A549 (cell line): ENCODE measurements around the gene MORF4L1. TPM values are rescaled to one million over a fixed set of nuclear protein-coding genes. Genes with fewer than 3 reads are reported as not detected.

Experiments
- ATAC-seq, 2 experiments: fragments of 200-7000 bp in 1 of 2; fragments of >200 bp in 1 of 2; cut with Nextera tagmentation in 1 of 2; cut with Tn5 transposase in 1 of 2; 3 replicates each; pipeline versions ENCODE4 v1.8.0 to v1.9.1; 2018 to 2020; ENCODE audit warnings: mild to moderate bottlenecking in 1 of 2, moderate library complexity in 1 of 2
- CTCF ChIA-PET: fragments of 300-600 bp; sonication (Branson Sonifier 250); formaldehyde crosslinking; extraction: SDS; loops from one replicate; lab custom pipeline; 2021; ENCODE audit warnings: antibody characterized with exemption, inconsistent platforms; lab: Yijun Ruan, JAX
- POLR2A ChIA-PET: fragments of 350-600 bp; formaldehyde crosslinking; extraction: SDS; loops from one replicate; lab custom pipeline; 2021; ENCODE audit warnings: antibody characterized with exemption, inconsistent platforms; lab: Yijun Ruan, JAX
- DNase-seq, 2 experiments: peaks; one replicate each; pipeline versions ENCODE4 v3.0.0 to v3.0.0-alpha.2; 2011 to 2016; ENCODE audit warnings: low read depth in 1 of 2, low spot score in 1 of 2
- FAIRE-seq: peaks from 2 replicates; lab custom pipeline; 2011; peaks lifted over from hg19 to GRCh38; lab: Jason Lieb, UNC
- H3K27ac ChIP-seq, 2 experiments: fragments of >200 bp; sonication (Bioruptor Twin); formaldehyde crosslinking; 3 replicates each; pipeline ENCODE4 v1.5.1; 2016 to 2017
- H3K4me1 ChIP-seq: fragments of >200 bp; sonication (Bioruptor Twin); formaldehyde crosslinking; 3 replicates; pipeline ENCODE4 v1.6.1; 2016
- H3K4me2 ChIP-seq: fragments of >200 bp; sonication (Bioruptor Twin); formaldehyde crosslinking; 3 replicates; pipeline ENCODE4 v1.6.1; 2016
- H3K4me3 ChIP-seq: fragments of >200 bp; sonication (Bioruptor Twin); formaldehyde crosslinking; 3 replicates; pipeline ENCODE4 v1.5.1; 2016
- H3K9me3 ChIP-seq: fragments of >200 bp; sonication (Bioruptor Twin); formaldehyde crosslinking; 3 replicates; pipeline ENCODE4 v1.6.1; 2016
- CHD2 ChIP-seq: fragments of 150-350 bp; IDR thresholded peaks from 2 replicates; pipeline ENCODE4 v1.6.1; 2014; ENCODE audit warnings: low read length; ENCODE audit not compliant: partially characterized antibody
- EHMT2 ChIP-seq: fragments of 200-600 bp; sonication (generic); IDR thresholded peaks from 2 replicates; pipeline ENCODE4 v1.6.1; 2016; ENCODE audit warnings: antibody characterized with exemption, low read depth, mild to moderate bottlenecking, moderate library complexity
- ELK1 ChIP-seq: fragments of 150-350 bp; IDR thresholded peaks from 2 replicates; pipeline ENCODE4 v1.6.1; 2014; ENCODE audit warnings: low read depth, mild to moderate bottlenecking, low read length
- FOXS1 ChIP-seq: fragments of 250-450 bp; sonication (Bioruptor Pico); IDR thresholded peaks from 2 replicates; pipeline ENCODE4 v1.5.0; 2020; ENCODE audit warnings: mild to moderate bottlenecking, moderate library complexity
- HES2 ChIP-seq: fragments of >200 bp; sonication (Bioruptor Twin); formaldehyde crosslinking; IDR thresholded peaks from 2 replicates; pipeline ENCODE4 v1.6.1; 2016
- HOXA7 ChIP-seq: fragments of 250-450 bp; sonication (Bioruptor Pico); IDR thresholded peaks from 2 replicates; pipeline ENCODE4 v1.5.0; 2020; ENCODE audit warnings: mild to moderate bottlenecking, moderate library complexity
- MAFK ChIP-seq: fragments of 450-650 bp; IDR thresholded peaks from 2 replicates; pipeline ENCODE4 v1.6.1; 2014; ENCODE audit not compliant: partially characterized antibody
- NR3C1 ChIP-seq: fragments of >200 bp; sonication (Bioruptor Twin); formaldehyde crosslinking; IDR thresholded peaks from 3 replicates; pipeline ENCODE4 v1.6.1; 2017
- POLR2A ChIP-seq: IDR thresholded peaks from 2 replicates; pipeline ENCODE4 v1.6.1; 2012; ENCODE audit warnings: mild to moderate bottlenecking, low read length
- POLR2AphosphoS2 ChIP-seq: conservative IDR thresholded peaks from 2 replicates; pipeline ENCODE4 v1.6.1; 2012; ENCODE audit warnings: low read length, improper control_type of control experiment, inconsistent platforms
- RAD21 ChIP-seq, 2 experiments: fragments of >200 bp in 1 of 2; sonication (Bioruptor Twin) in 1 of 2; formaldehyde crosslinking in 1 of 2; IDR thresholded peaks in 1 of 2; conservative IDR thresholded peaks in 1 of 2; 2 replicates in 1 of 2; 3 replicates in 1 of 2; pipeline ENCODE4 v1.6.1; 2012 to 2018; ENCODE audit warnings: inconsistent platforms in 1 of 2
- RCOR1 ChIP-seq: fragments of 150-350 bp; IDR thresholded peaks from 2 replicates; pipeline ENCODE4 v1.6.1; 2014; ENCODE audit warnings: antibody characterized with exemption, low read length, low read depth
- USF2 ChIP-seq: fragments of 450-650 bp; IDR thresholded peaks from 2 replicates; pipeline ENCODE4 v1.6.1; 2014; ENCODE audit warnings: antibody characterized with exemption
- ZFP36 ChIP-seq: fragments of 450-650 bp; IDR thresholded peaks from 2 replicates; pipeline ENCODE4 v1.6.1; 2014; ENCODE audit warnings: borderline replicate concordance; ENCODE audit not compliant: partially characterized antibody
- WGBS: methylation state at CpG from one replicate; pipeline ENCODE4 v1.1.6; 2017; ENCODE audit errors: missing lambda C conversion rate; 5-methylcytosine and 5-hydroxymethylcytosine counted together
- polyA plus RNA-seq, 4 experiments: library from polyadenylated mRNA; depleted of rRNA in 3 of 4; stranded (reverse); fragments of >200 nt; fragmentation: RNase III in 1 of 4; extraction: RNeasy Plus Mini Kit Qiagen cat#74134 plus additional on column Dnase treatment in 1 of 4; gene quantifications; 2 replicates in 3 of 4; 3 replicates in 1 of 4; pipeline ENCODE4 v1.2.3, GENCODE V29; 2011 to 2017
- TF ChIP-seq, protein P1 (sequence below): IDR thresholded peaks from 2 replicates; pipeline ENCODE4 v1.6.1; 2012

The MORF4L1 gene
- polyA plus RNA-seq, 2 of the 4 experiments (the other 2 are of a cell fraction): 498 to 927 TPM

DNA sequence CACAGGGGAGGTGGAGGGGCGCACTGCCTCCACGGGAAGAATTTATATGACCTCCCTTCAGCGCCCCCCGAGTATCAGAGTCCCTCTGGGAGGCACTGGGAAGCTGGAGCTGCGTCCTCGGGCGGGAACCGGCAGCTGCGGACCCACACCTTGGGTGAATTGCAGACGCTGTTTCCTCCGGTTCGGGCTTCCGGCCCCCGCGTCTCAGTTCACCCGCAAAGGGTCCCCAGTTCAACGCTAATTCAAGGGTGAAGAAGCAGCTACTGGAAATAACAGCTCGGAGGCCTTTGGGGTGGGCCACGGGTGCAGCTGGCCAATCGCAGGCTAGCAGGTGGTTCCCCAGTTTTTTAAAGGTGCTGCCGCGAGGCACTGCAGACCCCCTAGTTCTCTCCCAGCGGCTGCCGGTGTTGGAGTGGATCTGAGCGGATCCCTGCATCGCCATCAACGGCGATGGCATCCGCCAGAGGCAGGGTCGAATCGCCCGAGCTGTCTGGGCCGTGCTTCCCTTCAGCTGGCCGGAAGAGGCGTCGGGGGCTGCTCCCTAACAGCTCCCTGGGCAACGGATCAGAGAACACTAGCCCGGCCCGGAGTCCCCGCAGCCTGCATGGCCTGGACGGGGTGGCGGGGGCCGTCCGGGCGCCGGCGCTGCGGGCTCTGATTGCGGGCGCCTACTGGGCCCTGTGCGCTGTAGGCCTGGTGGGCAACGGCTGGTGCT, 42.0 kb upstream of the MORF4L1 start:
- Histone ChIP-seq H3K27ac (no peak overlapping the region), H3K4me2 (no peak overlapping the region), H3K4me3 (no peak overlapping the region), H3K4me1 (no peaks in the 10 kb centered on the region), H3K9me3 (no peaks in the 10 kb centered on the region)
- DNase-seq (no peak), FAIRE-seq (no peak), ATAC-seq (no peak)
- ChIA-PET CTCF (interaction anchor here (0.6 kb wide), 1 partner anchor 25 kb away, joined by 3 read pairs; no protein-coding TSS in a partner anchor), POLR2A (no interaction called here)
- TF ChIP-seq MAFK (no peak), RCOR1 (no peak)
- 77% methylated on average over 49 of the region's 52 CpGs for WGBS

GRCh38 chr15:78831229-78832207, 41.2 kb upstream of the MORF4L1 start:
- no peaks in the 10 kb centered on the region for H3K9me3 ChIP-seq
- WGBS: 85% methylated on average over 72 of the region's 73 CpGs
- no peak overlapping the region for H3K4me2 ChIP-seq
- no peak overlapping the region for H3K27ac ChIP-seq
- ChIA-PET CTCF (interaction anchor here (0.6 to 2.6 kb wide), 4 partner anchors 18 to 28 kb away, joined by 3 to 9 read pairs (median 6); no protein-coding TSS in a partner anchor), POLR2A (no interaction called here)
- TF ChIP-seq POLR2AphosphoS2 (no peak), POLR2A (0 out of 2 replicates have a peak, but pooled peaks have one; percentile 10), HOXA7 (CRISPR knock-in tag) (no peak)
- H3K4me3 ChIP-seq: no peak overlapping the region
- ATAC-seq: no peak; a peak in 1 of 6 replicates
- DNase-seq: no peak
- no peak for FAIRE-seq
- no peaks in the 10 kb centered on the region for H3K4me1 ChIP-seq

DNA sequence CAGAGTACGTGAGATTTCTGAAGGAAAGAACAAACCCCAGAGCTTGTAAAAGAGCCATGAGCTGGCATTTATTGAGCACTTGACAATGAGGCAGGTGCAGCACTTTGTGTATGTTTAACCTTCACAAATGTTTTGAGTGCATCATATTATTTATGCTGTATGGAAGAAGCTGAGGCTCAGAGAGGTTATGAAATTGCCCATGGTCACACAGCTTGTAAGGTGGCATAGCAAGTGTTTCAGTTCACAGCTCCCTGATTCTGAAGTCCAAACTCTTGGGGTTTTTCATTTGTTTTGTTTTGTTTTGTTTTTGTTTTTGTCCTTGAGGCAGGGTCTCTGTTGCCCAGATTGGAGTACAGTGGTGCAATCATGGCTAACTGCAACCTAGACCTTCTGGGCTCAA, 36.4 kb upstream of the MORF4L1 start:
- ChIA-PET CTCF (interaction anchor here (0.6 to 2.1 kb wide), 6 partner anchors 15 to 372 kb away, joined by 3 to 5 read pairs (median 3); no protein-coding TSS in a partner anchor), POLR2A (no interaction called here)
- no peak for ATAC-seq

DNA sequence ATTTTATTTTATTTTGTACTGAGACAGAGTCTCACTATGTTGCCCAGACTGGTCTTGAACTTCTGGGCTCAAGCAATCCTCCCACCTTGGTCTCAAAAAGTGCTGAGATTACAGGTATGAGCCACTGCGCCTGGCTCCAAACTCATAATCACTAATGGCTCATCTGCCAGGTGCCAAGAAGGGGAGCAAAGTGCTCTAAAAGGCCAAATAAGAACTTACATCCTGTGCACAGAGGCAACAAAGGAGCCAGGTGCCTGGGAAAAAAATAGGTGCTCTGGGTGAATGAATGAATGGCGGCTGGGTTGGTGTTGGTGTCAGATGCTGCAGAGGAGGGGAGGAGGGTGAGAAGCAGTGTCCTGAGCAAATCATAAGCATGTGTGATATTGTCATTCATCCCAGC, 35.6 kb upstream of the MORF4L1 start:
- no peak for FAIRE-seq

More for the DNA sequence above, 36.4 kb upstream of the MORF4L1 start:
- TF ChIP-seq ZFP36 (peak; percentile 38), CHD2 (no peak), ELK1 (no peak), RAD21 (conservative IDR thresholded peaks at IDR 0.05 in 1 of 2, IDR thresholded peaks at IDR 0.05 in 1 of 2) (no peak)
- TF ChIP-seq, all 56 proteins: peak for 1
- DNase-seq (no peak), FAIRE-seq (no peak)
- 79% methylated on average over 1 of the region's 1 CpG for WGBS
- no peak overlapping the region for H3K27ac ChIP-seq
- H3K9me3 ChIP-seq: no peaks in the 10 kb centered on the region
- no peaks in the 10 kb centered on the region for H3K4me1 ChIP-seq
- H3K4me2 ChIP-seq: no peak overlapping the region
- no peak overlapping the region for H3K4me3 ChIP-seq

More for the DNA sequence above, 35.6 kb upstream of the MORF4L1 start:
- Histone ChIP-seq H3K4me1 (no peaks in the 10 kb centered on the region), H3K9me3 (no peaks in the 10 kb centered on the region), H3K4me3 (no peak overlapping the region), H3K27ac (no peak overlapping the region), H3K4me2 (no peak overlapping the region)
- POLR2A ChIA-PET: no interaction called here
- TF ChIP-seq EHMT2 (no peak), POLR2A (no peak), MAFK (peak; percentile 28), USF2 (no peak), FOXS1 (CRISPR knock-in tag) (no peak), NR3C1 (no peak), HES2 (no peak)
- TF ChIP-seq, protein P1, sequence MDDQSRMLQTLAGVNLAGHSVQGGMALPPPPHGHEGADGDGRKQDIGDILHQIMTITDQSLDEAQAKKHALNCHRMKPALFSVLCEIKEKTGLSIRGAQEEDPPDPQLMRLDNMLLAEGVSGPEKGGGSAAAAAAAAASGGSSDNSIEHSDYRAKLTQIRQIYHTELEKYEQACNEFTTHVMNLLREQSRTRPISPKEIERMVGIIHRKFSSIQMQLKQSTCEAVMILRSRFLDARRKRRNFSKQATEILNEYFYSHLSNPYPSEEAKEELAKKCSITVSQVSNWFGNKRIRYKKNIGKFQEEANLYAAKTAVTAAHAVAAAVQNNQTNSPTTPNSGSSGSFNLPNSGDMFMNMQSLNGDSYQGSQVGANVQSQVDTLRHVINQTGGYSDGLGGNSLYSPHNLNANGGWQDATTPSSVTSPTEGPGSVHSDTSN: no peak
- WGBS: 65% methylated on average over 2 of the region's 2 CpGs
- ATAC-seq: no peak
- CTCF ChIA-PET: interaction anchor here (1.7 kb wide), 1 partner anchor 26 kb away, joined by 4 read pairs; the partner anchor contains the start of gene ADAMTS7
- DNase-seq: no peak
